ACC112 (cell line): ENCODE results near the gene PPP2R5C.

ENCODE experiments used
- H2AFZ ChIP-seq: fragments of 200-600 bp; sonication (generic); one replicate; pipeline ENCODE4 v1.6.0; 2017; ENCODE audit warnings: antibody characterized with exemption, low read length; ENCODE audit not compliant: unreplicated experiment
- H3K27ac ChIP-seq: fragments of 200-600 bp; sonication (generic); 2 replicates; pipeline ENCODE4 v1.5.1; 2014; ENCODE audit warnings: low read depth, mild to moderate bottlenecking, antibody characterized with exemption, low read length, moderate library complexity
- H3K27me3 ChIP-seq: fragments of 200-600 bp; sonication (generic); 2 replicates; pipeline ENCODE4 v1.6.1; 2014; ENCODE audit warnings: mild to moderate bottlenecking, antibody characterized with exemption, low read length, moderate library complexity, mixed read lengths; ENCODE audit not compliant: insufficient read depth
- H3K36me3 ChIP-seq: fragments of 200-600 bp; sonication (generic); 2 replicates; pipeline ENCODE4 v1.6.1; 2016; ENCODE audit warnings: mild to moderate bottlenecking, antibody characterized with exemption, low read length, moderate library complexity, mixed read lengths; ENCODE audit not compliant: insufficient read depth
- H3K4me1 ChIP-seq: fragments of 200-600 bp; sonication (generic); one replicate; pipeline ENCODE4 v1.6.1; 2016; ENCODE audit warnings: low read length, mixed read lengths; ENCODE audit not compliant: insufficient read depth, unreplicated experiment, control insufficient read depth
- H3K4me3 ChIP-seq: fragments of 200-600 bp; sonication (generic); 2 replicates; pipeline ENCODE4 v1.5.1; 2014; ENCODE audit warnings: mild to moderate bottlenecking, low read depth, low read length
- H3K79me2 ChIP-seq: fragments of 200-600 bp; sonication (generic); one replicate; pipeline ENCODE4 v1.6.0; 2016; ENCODE audit warnings: low read length; ENCODE audit not compliant: control insufficient read depth, unreplicated experiment, insufficient read depth

The PPP2R5C gene

DNA sequence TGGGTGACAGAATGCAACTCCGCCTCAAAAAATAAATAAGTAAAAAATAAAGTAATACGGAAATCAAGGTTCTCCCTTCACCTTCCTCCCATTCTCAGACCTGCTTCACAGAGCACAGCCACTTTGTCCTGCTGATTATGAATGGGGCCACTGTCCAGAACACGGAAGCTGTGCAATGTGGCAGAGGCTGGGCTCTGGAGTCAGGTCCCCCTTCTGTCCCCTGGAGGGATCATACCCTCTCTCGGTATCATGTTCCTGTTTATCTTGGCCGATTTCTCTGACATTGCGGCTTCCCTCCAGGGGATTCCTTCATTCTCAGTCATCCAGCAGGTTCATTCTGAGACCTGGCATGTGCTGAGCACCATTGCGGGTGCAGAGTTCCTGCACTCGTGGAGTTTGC is 11.3 kb downstream of the PPP2R5C start:
- Histone ChIP-seq H3K27ac (no peak overlapping the region), H3K36me3 (no peaks in the 10 kb centered on the region), H2AFZ (no peak overlapping the region), H3K4me3 (no peak overlapping the region), H3K4me1 (no peaks in the 10 kb centered on the region), H3K27me3 (no peaks in the 10 kb centered on the region), H3K79me2 (no peaks in the 10 kb centered on the region)

- Histone ChIP-seq H3K36me3 (no peaks in the 10 kb centered on the region), H3K27ac (no peak overlapping the region), H3K4me3 (no peak overlapping the region), H3K79me2 (no peaks in the 10 kb centered on the region), H3K4me1 (no peaks in the 10 kb centered on the region), H3K27me3 (no peaks in the 10 kb centered on the region), H2AFZ (no peak overlapping the region)
Observed at GRCh38 chr14:101773378-101773777, 11.9 kb downstream of the PPP2R5C start.

GRCh38 chr14:101774006-101774795 is 12.7 kb downstream of the PPP2R5C start:
- Histone ChIP-seq H2AFZ (no peak overlapping the region), H3K27ac (no peak overlapping the region), H3K4me1 (no peaks in the 10 kb centered on the region), H3K27me3 (0 out of 2 replicates have a peak, but pooled peaks cover 2% of the 10 kb centered on the region), H3K4me3 (no peak overlapping the region), H3K79me2 (no peaks in the 10 kb centered on the region), H3K36me3 (no peaks in the 10 kb centered on the region)

- no peaks in the 10 kb centered on the region for H3K36me3 ChIP-seq
- H2AFZ ChIP-seq, result no peak overlapping the region
- no peaks in the 10 kb centered on the region for H3K4me1 ChIP-seq
- no peaks in the 10 kb centered on the region for H3K79me2 ChIP-seq
- no peak overlapping the region for H3K27ac ChIP-seq
- no peak overlapping the region for H3K4me3 ChIP-seq
- H3K27me3 ChIP-seq, result peaks cover 8% of the 10 kb centered on the region
Observed at GRCh38 chr14:101774814-101775213, 13.3 kb downstream of the PPP2R5C start.

- Histone ChIP-seq H2AFZ (no peak overlapping the region), H3K4me3 (no peak overlapping the region), H3K36me3 (no peaks in the 10 kb centered on the region), H3K79me2 (no peaks in the 10 kb centered on the region), H3K4me1 (no peaks in the 10 kb centered on the region), H3K27me3 (peaks cover 18% of the 10 kb centered on the region), H3K27ac (no peak overlapping the region)
Observed at GRCh38 chr14:101775826-101776225, 14.3 kb downstream of the PPP2R5C start.

GRCh38 chr14:101776344-101776743 is 14.8 kb downstream of the PPP2R5C start:
- Histone ChIP-seq H3K27ac (no peak overlapping the region), H3K4me1 (no peaks in the 10 kb centered on the region), H3K79me2 (no peaks in the 10 kb centered on the region), H2AFZ (no peak overlapping the region), H3K4me3 (no peak overlapping the region), H3K27me3 (peaks cover 23% of the 10 kb centered on the region), H3K36me3 (no peaks in the 10 kb centered on the region)

DNA sequence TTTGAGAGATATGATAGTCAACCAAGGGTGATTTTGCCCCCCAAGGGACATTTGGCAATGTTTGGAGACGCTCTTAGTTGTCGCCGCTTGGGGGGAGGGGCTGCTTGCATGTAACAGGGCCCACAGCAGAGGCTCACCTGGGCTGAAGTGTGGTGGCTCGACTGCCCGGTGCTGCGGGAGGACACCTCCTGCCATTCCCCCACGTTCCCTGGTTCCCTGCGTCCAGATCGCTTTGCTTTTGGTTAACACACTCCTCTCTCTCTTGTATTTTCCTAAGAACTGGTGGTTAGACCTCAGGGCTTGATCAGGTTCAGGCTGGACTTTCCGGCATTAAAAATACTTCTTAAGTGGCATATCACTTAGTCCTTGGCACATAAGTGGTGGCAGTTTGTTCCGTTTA is 18.9 kb downstream of the PPP2R5C start:
- Histone ChIP-seq H3K79me2 (no peaks in the 10 kb centered on the region), H3K4me3 (no peak overlapping the region), H3K27ac (no peak overlapping the region), H2AFZ (no peak overlapping the region), H3K4me1 (no peaks in the 10 kb centered on the region), H3K27me3 (peaks cover 27% of the 10 kb centered on the region), H3K36me3 (no peaks in the 10 kb centered on the region)

DNA sequence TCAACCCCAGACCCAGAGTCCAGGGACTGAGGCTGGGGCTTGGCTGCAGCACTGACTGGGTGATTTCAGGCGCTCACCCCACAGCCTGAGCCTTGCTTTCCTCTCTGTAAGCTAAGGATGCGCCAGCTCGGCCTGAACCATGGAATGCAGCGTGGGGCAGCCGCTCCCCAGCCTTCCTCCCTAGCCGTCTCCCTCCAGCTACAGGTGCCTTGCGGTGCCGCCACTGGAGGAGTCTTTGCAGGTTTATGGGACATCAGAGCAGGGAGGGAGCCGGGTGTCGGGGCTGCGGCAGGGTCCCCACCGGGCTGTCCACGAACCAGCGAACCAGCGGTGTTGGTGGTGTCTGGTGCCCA is 19.4 kb downstream of the PPP2R5C start:
- no peak overlapping the region for H2AFZ ChIP-seq
- H3K4me3 ChIP-seq, result peak overlapping the region; percentile 87
- H3K27me3 ChIP-seq, result peaks cover 27% of the 10 kb centered on the region
- H3K36me3 ChIP-seq, result no peaks in the 10 kb centered on the region
- no peak overlapping the region for H3K27ac ChIP-seq
- no peaks in the 10 kb centered on the region for H3K4me1 ChIP-seq
- no peaks in the 10 kb centered on the region for H3K79me2 ChIP-seq

GRCh38 chr14:101781240-101782061 is 19.9 kb downstream of the PPP2R5C start:
- Histone ChIP-seq H3K4me3 (peak overlapping the region; percentile 87), H3K36me3 (no peaks in the 10 kb centered on the region), H2AFZ (peak overlapping the region; percentile 97), H3K27me3 (peaks cover 27% of the 10 kb centered on the region), H3K79me2 (no peaks in the 10 kb centered on the region), H3K27ac (no peak overlapping the region), H3K4me1 (no peaks in the 10 kb centered on the region)

DNA sequence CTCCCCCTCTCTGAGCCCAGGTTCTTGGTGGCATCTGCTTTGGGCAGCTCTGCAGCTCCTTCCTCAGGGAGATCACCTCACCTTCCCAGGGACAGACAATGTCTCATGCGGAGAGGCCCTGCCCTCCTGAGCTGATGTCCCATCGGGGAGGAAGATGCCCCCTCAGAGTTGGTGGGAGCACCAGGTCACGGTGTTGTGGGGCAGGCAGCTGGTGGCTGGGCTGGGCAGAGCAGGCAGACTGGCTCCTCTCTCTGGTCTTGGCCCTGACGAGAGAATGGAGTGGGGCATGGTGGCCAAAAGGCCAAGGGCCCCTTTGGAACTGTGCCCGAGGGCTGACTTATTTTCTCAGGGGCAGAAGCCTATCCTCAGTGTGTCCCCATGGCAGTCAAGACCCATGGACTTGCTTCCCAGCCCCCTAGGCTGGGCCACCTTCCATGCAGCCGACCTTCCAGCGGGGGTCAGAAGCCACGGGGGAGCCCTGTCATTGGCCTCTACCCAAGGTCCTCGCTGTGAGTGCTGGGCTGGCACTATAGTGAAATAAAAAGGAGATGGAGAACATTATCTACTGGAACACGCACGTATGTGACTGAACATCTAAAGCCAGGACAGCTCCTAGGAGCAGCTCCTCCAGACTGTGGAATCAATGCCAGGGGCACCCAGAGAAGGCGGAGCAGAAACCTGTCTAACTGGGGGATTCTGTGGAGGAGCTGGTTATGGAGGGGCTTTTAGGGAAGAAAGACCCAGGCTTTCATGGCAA is 21.9 kb downstream of the PPP2R5C start:
- Histone ChIP-seq H2AFZ (no peak overlapping the region), H3K4me3 (no peak overlapping the region), H3K79me2 (no peaks in the 10 kb centered on the region), H3K27ac (no peak overlapping the region), H3K27me3 (peaks cover 27% of the 10 kb centered on the region), H3K36me3 (no peaks in the 10 kb centered on the region), H3K4me1 (no peaks in the 10 kb centered on the region)
